GM06990 (cell line): ENCODE data around the gene FUT8.
A peak's percentile ranks its signal among the peaks of the same experiment; 100 is the strongest.
"Not testable (repeated sequence)": the region's sequence is repeated elsewhere in the genome, so short reads cannot be mapped to it uniquely, and the experiment has no call there.

Experiments
- DNase-seq: peaks from one replicate; pipeline ENCODE4 v3.0.0-alpha.2; 2011; ENCODE audit not compliant: insufficient read length; ENCODE audit errors: extremely low read depth
- H3K27me3 ChIP-seq: replicated peaks from 2 replicates; pipeline ENCODE4 v1.6.0; 2011; ENCODE audit warnings: low read length; ENCODE audit not compliant: control insufficient read depth, insufficient read depth
- H3K36me3 ChIP-seq: 2 replicates; pipeline ENCODE4 v1.5.1; 2011; ENCODE audit warnings: low read length; ENCODE audit not compliant: control insufficient read depth, insufficient read depth
- H3K4me3 ChIP-seq: replicated peaks from 2 replicates; pipeline ENCODE4 v1.5.1; 2011; ENCODE audit warnings: low read depth, mild to moderate bottlenecking, control low read depth, low read length
- CTCF ChIP-seq: IDR thresholded peaks from 2 replicates; pipeline ENCODE4 v1.5.1; 2011; ENCODE audit warnings: low read length, control low read depth, mild to moderate bottlenecking, inconsistent platforms; ENCODE audit not compliant: insufficient read depth, poor library complexity, severe bottlenecking

The FUT8 gene

GRCh38 chr14:65456247-65456646 is 43.7 kb downstream of the FUT8 start:
- Histone ChIP-seq H3K27me3 (no peaks in the 10 kb centered on the region), H3K36me3 (peaks cover 2% of the 10 kb centered on the region), H3K4me3 (no peak overlapping the region)
- DNase-seq: no peak
- TF ChIP-seq CTCF: no peak

- no peak for TF ChIP-seq CTCF
- DNase-seq: peak; percentile 46
- Histone ChIP-seq H3K27me3 (no peaks in the 10 kb centered on the region), H3K36me3 (no peaks in the 10 kb centered on the region; the same call in none of the 2 replicates), H3K4me3 (no peak overlapping the region)
Observed at GRCh38 chr14:65461730-65462129, 49.2 kb downstream of the FUT8 start.

- DNase-seq: peak; percentile 82
- no peak overlapping the region for H3K4me3 ChIP-seq
- no peak for TF ChIP-seq CTCF
Observed at GRCh38 chr14:65462411-65462810, 49.9 kb downstream of the FUT8 start.

GRCh38 chr14:65465584-65465983 is 53.1 kb downstream of the FUT8 start:
- DNase-seq: no peak
- H3K36me3 ChIP-seq: peaks cover 4% of the 10 kb centered on the region
- TF ChIP-seq CTCF: no peak

More at GRCh38 chr14:65462411-65462810, 49.9 kb downstream of the FUT8 start:
- Histone ChIP-seq H3K27me3 (no peaks in the 10 kb centered on the region), H3K36me3 (no peaks in the 10 kb centered on the region; the same call in none of the 2 replicates)

GRCh38 chr14:65467926-65468325 is 55.4 kb downstream of the FUT8 start:
- H3K36me3 ChIP-seq, DNase-seq, H3K4me3 ChIP-seq, H3K27me3 ChIP-seq: not testable (repeated sequence)

More at GRCh38 chr14:65465584-65465983, 53.1 kb downstream of the FUT8 start:
- no peak overlapping the region for H3K4me3 ChIP-seq
- H3K27me3 ChIP-seq: no peaks in the 10 kb centered on the region

GRCh38 chr14:65469903-65470302 is 57.4 kb downstream of the FUT8 start:
- Histone ChIP-seq H3K27me3 (no peaks in the 10 kb centered on the region), H3K4me3 (no peak overlapping the region), H3K36me3 (peaks cover 4% of the 10 kb centered on the region)
- no peak for TF ChIP-seq CTCF
- DNase-seq: no peak
